ENCODE measurements around the gene NRIP2. TPM values are rescaled to one million over a fixed set of nuclear protein-coding genes. Genes with fewer than 3 reads are reported as not detected.

Gene NRIP2
- total RNA-seq, 3 donors from 2014 or later (not counting 1 experiment from before 2014, with no cell fraction given), result not detected

DNA sequence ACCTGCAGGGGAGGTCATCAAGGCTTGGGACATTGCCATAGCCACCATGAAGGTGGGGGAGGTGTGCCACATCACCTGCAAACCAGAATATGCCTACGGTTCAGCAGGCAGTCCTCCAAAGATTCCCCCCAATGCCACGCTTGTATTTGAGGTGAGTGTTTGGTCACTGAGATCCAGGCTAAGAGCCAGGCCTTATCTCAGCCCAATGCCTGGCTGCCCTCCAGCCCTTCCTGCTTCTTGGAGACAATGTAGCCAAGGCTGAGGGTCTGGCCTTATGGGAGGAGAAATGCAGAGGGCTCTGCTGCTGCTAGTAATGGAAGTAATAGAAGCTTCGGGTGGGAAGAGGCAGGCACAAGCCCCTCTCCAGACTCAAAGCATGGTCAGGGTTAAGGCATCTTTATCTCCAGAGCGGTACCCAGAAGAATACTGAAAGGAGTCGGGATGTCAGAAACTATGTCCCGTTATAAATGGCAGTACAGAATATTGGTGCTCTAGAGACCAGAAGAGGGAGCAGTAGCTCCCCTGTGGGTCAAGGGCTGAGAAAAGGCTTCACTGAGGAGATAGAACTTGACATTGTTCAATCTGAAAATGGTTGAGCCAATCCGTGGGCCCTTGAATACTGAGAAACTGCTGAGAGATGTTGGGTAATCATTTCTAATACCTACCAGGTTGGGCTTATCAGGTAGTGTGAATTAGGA, 37.0 kb downstream of the NRIP2 start:
- Mint-ChIP-seq H3K9me3 (no peaks in the 10 kb centered on the region), H3K4me1 (peaks cover 10 to 18% of the 10 kb centered on the region in 2 donors), H3K27ac (peak overlapping the region in 1 of 2 donors; percentile 49), H3K4me3 (peak overlapping the region; percentile 86), H3K36me3 (no peaks in the 10 kb centered on the region), H3K27me3 (ENCODE audit: low read depth in 2 of 2) (no peaks in the 10 kb centered on the region)
- intact Hi-C loops (cut with micrococcal nuclease), result loop anchor here (2.0 kb wide), 1 partner anchor 15 kb away; the partner anchor contains the start of gene ITFG2
- peaks cover 16% of the 10 kb centered on the region for H3K4me1 ChIP-seq (ENCODE audit: control insufficient read depth, insufficient read depth, low read length)
- DNase-seq (no peak), ATAC-seq (no peak)
- no peak overlapping the region for H3K27ac ChIP-seq (ENCODE audit: low read length)
- H3K36me3 ChIP-seq (ENCODE audit: control insufficient read depth, insufficient read depth, low read length), result peaks cover 43% of the 10 kb centered on the region
- TF ChIP-seq CTCF (IDR thresholded peaks at IDR 0.05), result no peak
- WGBS (ENCODE audit: insufficient coverage), result 94% methylated on average over 7 of the region's 7 CpGs
- no peak overlapping the region for H3K4me3 ChIP-seq (ENCODE audit: low read length)
- no peaks in the 10 kb centered on the region for H3K27me3 ChIP-seq (ENCODE audit: control insufficient read depth, insufficient read depth, low read length)
- H3K9me3 ChIP-seq (ENCODE audit: control insufficient read depth, insufficient read depth, low read length), result no peaks in the 10 kb centered on the region

DNA sequence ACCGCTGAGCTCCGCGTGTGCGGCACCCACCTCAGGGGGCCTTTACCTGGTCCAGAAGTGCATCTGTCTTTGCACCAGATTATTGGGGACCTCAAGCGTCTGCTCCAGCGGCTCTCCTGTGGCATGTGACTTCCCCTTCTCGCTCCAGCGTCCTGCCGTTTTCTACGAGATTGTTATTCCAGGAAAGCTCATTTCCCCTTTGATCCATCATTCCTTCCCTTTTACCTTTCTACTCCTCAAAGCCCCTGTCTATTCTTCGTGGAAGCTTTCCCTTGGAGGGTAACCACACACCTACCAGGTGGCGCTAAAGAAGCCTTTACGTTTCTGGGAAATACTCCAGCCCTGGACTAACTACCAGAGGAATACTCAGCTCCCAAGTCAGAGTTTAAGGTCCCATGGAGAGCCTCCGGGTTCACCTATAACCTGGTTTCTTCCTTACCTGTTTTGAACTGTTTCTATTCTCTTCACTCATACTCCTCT, 38.6 kb downstream of the NRIP2 start:
- Histone ChIP-seq H3K4me3 (ENCODE audit: low read length) (peak overlapping the region; percentile 47), H3K36me3 (ENCODE audit: control insufficient read depth, insufficient read depth, low read length) (peaks cover 34% of the 10 kb centered on the region), H3K9me3 (ENCODE audit: control insufficient read depth, insufficient read depth, low read length) (no peaks in the 10 kb centered on the region), H3K27me3 (ENCODE audit: control insufficient read depth, insufficient read depth, low read length) (no peaks in the 10 kb centered on the region), H3K27ac (ENCODE audit: low read length) (no peak overlapping the region), H3K4me1 (ENCODE audit: control insufficient read depth, insufficient read depth, low read length) (peaks cover 16% of the 10 kb centered on the region)
- intact Hi-C loops (cut with micrococcal nuclease), result loop anchor here (2.0 kb wide), 1 partner anchor 17 kb away; the partner anchor contains the start of gene ITFG2
- Mint-ChIP-seq H3K4me1 (peaks cover 10 to 18% of the 10 kb centered on the region in 2 donors), H3K36me3 (no peaks in the 10 kb centered on the region), H3K27ac (peak overlapping the region; percentile 49 to 86), H3K4me3 (peak overlapping the region; percentile 86), H3K9me3 (no peaks in the 10 kb centered on the region), H3K27me3 (ENCODE audit: low read depth in 2 of 2) (no peaks in the 10 kb centered on the region)
- no peak for DNase-seq
- ATAC-seq, result no peak
- WGBS (ENCODE audit: insufficient coverage), result 5% methylated on average over 14 of the region's 14 CpGs
- no peak for TF ChIP-seq CTCF (IDR thresholded peaks at IDR 0.05)

DNA sequence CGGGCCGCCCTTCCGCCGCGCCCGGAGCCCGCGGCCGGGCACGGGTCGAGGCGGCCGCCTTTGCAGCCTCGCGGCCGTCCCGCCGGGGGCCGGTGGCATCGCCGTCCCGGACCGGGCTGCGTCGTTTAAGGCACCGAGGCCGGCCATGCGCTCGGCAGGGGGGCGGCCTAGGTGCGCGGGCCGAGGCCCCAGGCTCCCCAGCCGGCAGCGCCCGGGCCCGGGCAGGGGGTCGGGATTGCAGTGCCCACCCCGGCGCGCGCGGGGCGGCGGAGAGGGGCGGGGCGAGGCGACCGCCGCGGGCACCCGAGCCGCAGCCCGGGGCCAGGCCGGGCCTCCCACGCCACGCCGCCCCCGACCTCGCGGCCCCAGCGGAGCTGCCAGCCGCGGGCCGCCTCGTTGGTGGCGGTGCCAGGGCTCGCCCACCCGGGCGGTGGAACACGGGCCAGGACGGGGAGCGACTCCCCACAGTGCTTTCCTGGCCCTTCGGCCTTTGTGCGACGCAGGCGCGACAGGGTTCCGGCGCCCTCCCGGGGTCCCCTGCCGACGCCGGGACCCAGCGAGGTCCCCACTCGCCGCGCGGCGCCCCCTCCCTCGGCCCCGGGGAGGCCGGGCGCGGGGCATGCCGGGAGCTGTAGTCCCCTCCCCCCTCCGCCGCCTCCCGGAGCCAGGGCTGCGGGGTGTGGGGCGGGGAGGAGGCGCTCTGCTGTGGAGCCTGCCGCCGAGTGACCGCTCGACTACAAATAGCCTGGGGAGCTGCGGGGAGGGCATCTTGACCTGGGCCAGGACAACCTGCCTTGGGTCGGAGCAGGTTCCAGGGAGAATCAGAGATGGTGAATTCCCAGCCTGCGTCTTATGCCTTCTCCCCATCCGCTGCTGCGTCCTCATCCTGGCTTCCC, 39.3 kb downstream of the NRIP2 start:
- Mint-ChIP-seq H3K27ac (peak overlapping the region; percentile 49 to 86), H3K27me3 (ENCODE audit: low read depth in 2 of 2) (no peaks in the 10 kb centered on the region), H3K4me3 (peak overlapping the region; percentile 86), H3K4me1 (peaks cover 10 to 18% of the 10 kb centered on the region in 2 donors), H3K36me3 (no peaks in the 10 kb centered on the region), H3K9me3 (no peaks in the 10 kb centered on the region)
- Histone ChIP-seq H3K27ac (ENCODE audit: low read length) (no peak overlapping the region), H3K9me3 (ENCODE audit: control insufficient read depth, insufficient read depth, low read length) (no peaks in the 10 kb centered on the region), H3K27me3 (ENCODE audit: control insufficient read depth, insufficient read depth, low read length) (no peaks in the 10 kb centered on the region), H3K4me1 (ENCODE audit: control insufficient read depth, insufficient read depth, low read length) (peaks cover 16% of the 10 kb centered on the region), H3K4me3 (ENCODE audit: low read length) (peak overlapping the region; percentile 58), H3K36me3 (ENCODE audit: control insufficient read depth, insufficient read depth, low read length) (peaks cover 28% of the 10 kb centered on the region)
- intact Hi-C loops (cut with micrococcal nuclease), result loop anchor here (2.0 kb wide), 1 partner anchor 17 kb away; the partner anchor contains the start of gene ITFG2
- TF ChIP-seq CTCF (IDR thresholded peaks at IDR 0.05), result no peak
- DNase-seq, result peak; percentile 65 to 83
- ATAC-seq, result peak; percentile 69 to 78 (median 71)
- WGBS (ENCODE audit: insufficient coverage), result under 1% methylated on average over 111 of the region's 111 CpGs

Measured in natural killer cell (primary cell).